Measurements from ENCODE around the gene GLDN.

GLDN gene

DNA sequence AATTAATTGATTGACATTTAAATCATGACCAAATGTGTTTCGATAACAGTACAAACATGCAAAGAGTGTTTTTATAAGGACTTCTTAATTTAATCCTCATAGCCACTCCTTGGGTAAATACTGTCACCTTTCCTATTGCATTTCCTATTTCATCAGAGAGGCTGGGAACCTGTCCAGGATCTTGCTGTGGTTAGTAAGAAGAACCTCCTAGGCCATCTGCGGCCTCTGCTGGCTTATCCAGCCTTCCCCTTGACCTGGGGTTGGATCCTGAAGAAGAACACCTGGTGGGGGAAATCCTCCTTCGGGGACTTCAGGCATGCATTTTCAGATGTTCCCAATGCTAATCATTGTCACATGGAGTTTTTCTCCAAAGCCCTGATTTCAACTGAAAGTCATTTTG is 25.5 kb downstream of the GLDN start:
- Histone ChIP-seq H3K27me3 (ENCODE audit: control insufficient read depth, insufficient read depth, low read length) (peaks cover 17% of the 10 kb centered on the region), H3K4me3 (ENCODE audit: low read length) (no peak overlapping the region), H3K4me2 (ENCODE audit: low read length) (no peak overlapping the region), H3K4me1 (ENCODE audit: control insufficient read depth, insufficient read depth, low read length) (peaks cover 33% of the 10 kb centered on the region), H3K36me3 (ENCODE audit: insufficient read depth, low read length) (no peaks in the 10 kb centered on the region), H3K9me3 (replicated peaks; ENCODE audit: low read length) (no peaks in the 10 kb centered on the region), H3K9ac (ENCODE audit: low read depth, low read length) (no peak overlapping the region)

GRCh38 chr15:51367322-51367976 is 26.0 kb downstream of the GLDN start:
- H3K27me3 ChIP-seq (ENCODE audit: control insufficient read depth, insufficient read depth, low read length) = peaks cover 16% of the 10 kb centered on the region
- peaks cover 33% of the 10 kb centered on the region for H3K4me1 ChIP-seq (ENCODE audit: control insufficient read depth, insufficient read depth, low read length)
- no peaks in the 10 kb centered on the region for H3K36me3 ChIP-seq (ENCODE audit: insufficient read depth, low read length)
- no peaks in the 10 kb centered on the region for H3K9me3 ChIP-seq (replicated peaks; ENCODE audit: low read length)
- H3K9ac ChIP-seq (ENCODE audit: low read depth, low read length) = no peak overlapping the region
- no peak overlapping the region for H3K4me2 ChIP-seq (ENCODE audit: low read length)
- no peak overlapping the region for H3K4me3 ChIP-seq (ENCODE audit: low read length)

- H3K4me1 ChIP-seq (ENCODE audit: control insufficient read depth, insufficient read depth, low read length) = peaks cover 33% of the 10 kb centered on the region
- peaks cover 8% of the 10 kb centered on the region for H3K27me3 ChIP-seq (ENCODE audit: control insufficient read depth, insufficient read depth, low read length)
- H3K9ac ChIP-seq (ENCODE audit: low read depth, low read length) = no peak overlapping the region
- H3K36me3 ChIP-seq (ENCODE audit: insufficient read depth, low read length) = no peaks in the 10 kb centered on the region
- H3K9me3 ChIP-seq (replicated peaks; ENCODE audit: low read length) = no peaks in the 10 kb centered on the region
- H3K4me3 ChIP-seq (ENCODE audit: low read length) = no peak overlapping the region
- H3K4me2 ChIP-seq (ENCODE audit: low read length) = peak overlapping the region; percentile 26
Observed at GRCh38 chr15:51368307-51368706, 26.9 kb downstream of the GLDN start.

- Histone ChIP-seq H3K4me3 (ENCODE audit: low read length) (no peak overlapping the region), H3K4me1 (ENCODE audit: control insufficient read depth, insufficient read depth, low read length) (peaks cover 33% of the 10 kb centered on the region), H3K36me3 (ENCODE audit: insufficient read depth, low read length) (no peaks in the 10 kb centered on the region), H3K4me2 (ENCODE audit: low read length) (peak overlapping the region; percentile 26), H3K9ac (ENCODE audit: low read depth, low read length) (no peak overlapping the region), H3K9me3 (replicated peaks; ENCODE audit: low read length) (no peaks in the 10 kb centered on the region), H3K27me3 (ENCODE audit: control insufficient read depth, insufficient read depth, low read length) (peaks cover 2% of the 10 kb centered on the region)
Observed at GRCh38 chr15:51368751-51369450, 27.4 kb downstream of the GLDN start.

DNA sequence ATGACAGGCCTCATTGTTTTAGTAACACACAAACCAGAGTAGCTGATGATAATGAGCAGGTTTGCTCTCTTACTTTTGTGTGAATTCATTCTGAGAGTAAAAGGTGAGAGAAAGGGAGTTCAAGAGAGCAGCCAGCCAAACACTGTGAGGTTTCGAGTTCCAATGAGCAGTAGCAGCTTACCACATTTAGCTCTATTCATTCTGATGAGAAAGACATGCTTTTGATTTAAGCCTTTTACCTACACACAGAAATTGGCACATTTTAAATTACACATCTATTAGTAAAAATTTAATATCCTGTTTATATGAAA is 28.0 kb downstream of the GLDN start:
- no peaks in the 10 kb centered on the region for H3K9me3 ChIP-seq (replicated peaks; ENCODE audit: low read length)
- peaks cover 33% of the 10 kb centered on the region for H3K4me1 ChIP-seq (ENCODE audit: control insufficient read depth, insufficient read depth, low read length)
- peak overlapping the region; percentile 19 for H3K9ac ChIP-seq (ENCODE audit: low read depth, low read length)
- H3K27me3 ChIP-seq (ENCODE audit: control insufficient read depth, insufficient read depth, low read length) = no peaks in the 10 kb centered on the region
- H3K4me3 ChIP-seq (ENCODE audit: low read length) = no peak overlapping the region
- no peak overlapping the region for H3K4me2 ChIP-seq (ENCODE audit: low read length)
- no peaks in the 10 kb centered on the region for H3K36me3 ChIP-seq (ENCODE audit: insufficient read depth, low read length)

- Histone ChIP-seq H3K4me1 (ENCODE audit: control insufficient read depth, insufficient read depth, low read length) (peaks cover 38% of the 10 kb centered on the region), H3K9ac (ENCODE audit: low read depth, low read length) (no peak overlapping the region), H3K27me3 (ENCODE audit: control insufficient read depth, insufficient read depth, low read length) (no peaks in the 10 kb centered on the region)
Observed at GRCh38 chr15:51371266-51371665, 29.8 kb downstream of the GLDN start.

GRCh38 chr15:51374131-51374530 is 32.7 kb downstream of the GLDN start:
- Histone ChIP-seq H3K4me3 (ENCODE audit: low read length) (no peak overlapping the region), H3K9me3 (replicated peaks; ENCODE audit: low read length) (no peaks in the 10 kb centered on the region), H3K27me3 (ENCODE audit: control insufficient read depth, insufficient read depth, low read length) (no peaks in the 10 kb centered on the region), H3K9ac (ENCODE audit: low read depth, low read length) (no peak overlapping the region), H3K4me1 (ENCODE audit: control insufficient read depth, insufficient read depth, low read length) (peaks cover 27% of the 10 kb centered on the region), H3K36me3 (ENCODE audit: insufficient read depth, low read length) (no peaks in the 10 kb centered on the region), H3K4me2 (ENCODE audit: low read length) (no peak overlapping the region)

More at GRCh38 chr15:51371266-51371665, 29.8 kb downstream of the GLDN start:
- H3K9me3 ChIP-seq (replicated peaks; ENCODE audit: low read length) = no peaks in the 10 kb centered on the region
- H3K36me3 ChIP-seq (ENCODE audit: insufficient read depth, low read length) = no peaks in the 10 kb centered on the region
- no peak overlapping the region for H3K4me3 ChIP-seq (ENCODE audit: low read length)
- no peak overlapping the region for H3K4me2 ChIP-seq (ENCODE audit: low read length)

DNA sequence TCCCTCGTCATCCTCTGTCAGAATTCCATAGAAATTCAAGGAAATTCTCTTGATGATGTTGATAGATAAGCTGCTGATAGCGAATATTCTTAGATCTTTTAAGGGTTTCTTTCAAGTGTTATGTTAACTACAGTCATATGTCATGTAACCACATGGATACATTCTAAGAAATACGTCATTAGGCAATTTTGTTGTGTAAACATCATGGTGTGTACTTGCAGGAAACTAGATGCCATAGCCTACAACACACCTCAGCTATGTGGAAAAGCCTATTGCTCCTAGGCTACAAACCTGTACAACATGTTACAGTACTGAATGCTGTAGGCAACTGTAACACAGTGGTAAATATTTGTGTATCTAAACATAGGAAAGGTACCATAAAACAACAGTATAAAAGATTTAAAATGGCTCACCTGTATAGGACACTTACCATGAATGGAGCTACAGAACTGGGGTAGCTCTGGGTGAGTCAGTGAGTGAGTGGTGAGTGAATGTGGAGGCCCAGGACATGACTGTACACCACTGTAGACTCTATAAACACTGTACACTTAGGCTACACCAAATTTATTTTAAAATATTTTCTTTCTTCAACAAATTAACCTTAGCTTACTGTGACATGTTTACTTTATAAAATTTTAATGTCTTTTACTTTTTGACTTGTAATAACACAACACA is 34.6 kb downstream of the GLDN start:
- Histone ChIP-seq H3K9me3 (replicated peaks; ENCODE audit: low read length) (no peaks in the 10 kb centered on the region), H3K36me3 (ENCODE audit: insufficient read depth, low read length) (no peaks in the 10 kb centered on the region), H3K4me2 (ENCODE audit: low read length) (no peak overlapping the region), H3K9ac (ENCODE audit: low read depth, low read length) (no peak overlapping the region), H3K4me1 (ENCODE audit: control insufficient read depth, insufficient read depth, low read length) (peaks cover 18% of the 10 kb centered on the region), H3K27me3 (ENCODE audit: control insufficient read depth, insufficient read depth, low read length) (no peaks in the 10 kb centered on the region), H3K4me3 (ENCODE audit: low read length) (no peak overlapping the region)

DNA sequence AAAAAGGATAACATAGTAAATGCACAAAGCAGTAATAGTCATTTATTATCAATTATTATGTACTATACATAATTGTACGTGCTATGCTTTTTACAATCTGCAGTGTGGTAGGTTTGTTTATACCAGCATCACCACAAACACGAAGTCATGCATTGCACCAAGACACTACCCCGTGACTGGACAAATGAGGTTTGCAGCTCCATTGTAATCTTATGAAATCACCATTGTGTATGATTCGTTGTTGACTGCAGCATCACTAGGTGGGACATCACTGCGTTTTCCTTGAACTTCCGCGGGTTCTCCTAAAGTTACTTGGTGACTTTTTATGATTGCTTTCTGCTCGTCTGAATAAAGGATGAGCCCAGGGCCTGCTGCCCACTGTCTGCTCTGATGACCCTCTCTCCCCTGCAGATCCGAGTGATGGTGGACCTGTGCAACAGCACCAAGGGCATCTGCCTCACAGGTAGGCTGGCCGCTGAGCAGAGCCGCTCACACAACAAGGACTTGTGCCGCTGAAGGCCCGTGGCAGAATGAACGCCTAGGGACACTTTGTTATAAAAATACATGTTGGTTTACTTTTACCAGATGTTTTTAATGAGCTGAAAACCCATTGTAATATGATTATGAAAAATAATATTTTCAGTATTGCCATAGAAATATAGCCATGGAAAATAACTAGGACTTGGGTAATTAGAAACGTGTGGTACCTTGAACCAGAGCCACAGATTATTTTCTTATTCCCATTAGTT is 35.8 kb downstream of the GLDN start:
- H3K27me3 ChIP-seq (ENCODE audit: control insufficient read depth, insufficient read depth, low read length) = no peaks in the 10 kb centered on the region
- no peak overlapping the region for H3K9ac ChIP-seq (ENCODE audit: low read depth, low read length)
- no peak overlapping the region for H3K4me3 ChIP-seq (ENCODE audit: low read length)

DNA sequence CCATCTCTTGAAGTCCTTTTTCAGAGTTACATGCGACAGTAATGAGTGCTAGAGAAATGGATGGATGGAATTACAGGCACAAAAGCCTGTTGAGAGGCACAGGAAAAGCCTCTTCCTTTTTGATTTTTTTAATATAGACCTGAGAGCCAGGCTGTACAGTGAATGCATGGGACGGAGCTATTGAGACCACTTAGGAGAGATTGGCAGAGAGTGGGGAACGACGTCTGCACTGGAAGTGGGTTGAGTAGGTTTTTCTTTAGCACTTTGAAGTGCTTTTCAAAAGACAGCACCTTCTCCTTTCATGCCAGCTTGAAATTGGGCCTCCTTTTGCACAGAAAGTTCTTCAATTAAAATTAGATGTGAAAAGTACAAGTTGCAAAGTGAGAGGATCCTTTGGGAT is 37.0 kb downstream of the GLDN start:
- peaks cover 18% of the 10 kb centered on the region for H3K4me1 ChIP-seq (ENCODE audit: control insufficient read depth, insufficient read depth, low read length)
- H3K4me2 ChIP-seq (ENCODE audit: low read length) = no peak overlapping the region
- H3K27me3 ChIP-seq (ENCODE audit: control insufficient read depth, insufficient read depth, low read length) = no peaks in the 10 kb centered on the region
- no peak overlapping the region for H3K9ac ChIP-seq (ENCODE audit: low read depth, low read length)
- H3K4me3 ChIP-seq (ENCODE audit: low read length) = no peak overlapping the region
- H3K36me3 ChIP-seq (ENCODE audit: insufficient read depth, low read length) = no peaks in the 10 kb centered on the region
- no peaks in the 10 kb centered on the region for H3K9me3 ChIP-seq (replicated peaks; ENCODE audit: low read length)

More for the DNA sequence above, 35.8 kb downstream of the GLDN start:
- Histone ChIP-seq H3K9me3 (replicated peaks; ENCODE audit: low read length) (no peaks in the 10 kb centered on the region), H3K4me1 (ENCODE audit: control insufficient read depth, insufficient read depth, low read length) (peaks cover 18% of the 10 kb centered on the region), H3K36me3 (ENCODE audit: insufficient read depth, low read length) (no peaks in the 10 kb centered on the region), H3K4me2 (ENCODE audit: low read length) (no peak overlapping the region)

- no peaks in the 10 kb centered on the region for H3K27me3 ChIP-seq (ENCODE audit: control insufficient read depth, insufficient read depth, low read length)
- no peak overlapping the region for H3K4me3 ChIP-seq (ENCODE audit: low read length)
- H3K36me3 ChIP-seq (ENCODE audit: insufficient read depth, low read length) = no peaks in the 10 kb centered on the region
- no peaks in the 10 kb centered on the region for H3K9me3 ChIP-seq (replicated peaks; ENCODE audit: low read length)
- peaks cover 18% of the 10 kb centered on the region for H3K4me1 ChIP-seq (ENCODE audit: control insufficient read depth, insufficient read depth, low read length)
- no peak overlapping the region for H3K4me2 ChIP-seq (ENCODE audit: low read length)
- no peak overlapping the region for H3K9ac ChIP-seq (ENCODE audit: low read depth, low read length)
Observed at GRCh38 chr15:51379390-51379789, 37.9 kb downstream of the GLDN start.

Measured in skeletal muscle satellite cell (primary cell).